Coronary artery (tissue), 2 donors: ENCODE results near the gene LDLRAD4.

Experiments
- DNase-seq: peaks from one replicate; pipeline ENCODE4 v3.0.0-alpha.2; 2017; ENCODE audit warnings: low spot score
- H3K27ac ChIP-seq, 2 donors: fragments of 200-600 bp; sonication (generic); one replicate each; pipeline ENCODE4 v1.5.1; 2016 to 2019
- H3K4me3 ChIP-seq: fragments of 200-600 bp; sonication (generic); 2 replicates; pipeline ENCODE4 v1.5.1; 2016; ENCODE audit warnings: mild to moderate bottlenecking, moderate library complexity
- TF ChIP-seq, protein P1 (sequence below): fragments of 200-600 bp; sonication (generic); IDR thresholded peaks from one replicate; pipeline ENCODE4 v1.5.1; 2019; ENCODE audit warnings: antibody characterized with exemption

Gene LDLRAD4

DNA sequence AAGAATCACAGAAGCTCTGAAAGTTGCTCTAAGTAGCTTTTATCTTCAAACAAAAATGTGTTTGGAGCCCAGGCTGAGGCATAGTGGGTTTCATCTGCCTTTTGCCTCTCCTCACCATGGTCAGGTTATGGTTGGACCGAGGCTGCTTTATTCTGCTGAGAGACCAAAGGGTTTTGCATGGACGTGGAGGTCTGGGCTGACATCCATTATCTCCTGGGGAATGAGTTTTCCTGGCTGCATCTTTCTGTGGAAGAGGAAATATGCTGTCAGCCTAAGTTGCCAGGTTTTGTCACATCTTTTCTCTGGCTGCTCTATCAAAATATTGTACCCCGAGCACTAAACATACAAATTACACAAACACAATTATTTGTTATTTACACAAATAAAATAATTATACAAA lies 223.2 kb downstream of the LDLRAD4 start:
- no peak for DNase-seq
- H3K27ac ChIP-seq, result no peak overlapping the region
- TF ChIP-seq, protein P1, sequence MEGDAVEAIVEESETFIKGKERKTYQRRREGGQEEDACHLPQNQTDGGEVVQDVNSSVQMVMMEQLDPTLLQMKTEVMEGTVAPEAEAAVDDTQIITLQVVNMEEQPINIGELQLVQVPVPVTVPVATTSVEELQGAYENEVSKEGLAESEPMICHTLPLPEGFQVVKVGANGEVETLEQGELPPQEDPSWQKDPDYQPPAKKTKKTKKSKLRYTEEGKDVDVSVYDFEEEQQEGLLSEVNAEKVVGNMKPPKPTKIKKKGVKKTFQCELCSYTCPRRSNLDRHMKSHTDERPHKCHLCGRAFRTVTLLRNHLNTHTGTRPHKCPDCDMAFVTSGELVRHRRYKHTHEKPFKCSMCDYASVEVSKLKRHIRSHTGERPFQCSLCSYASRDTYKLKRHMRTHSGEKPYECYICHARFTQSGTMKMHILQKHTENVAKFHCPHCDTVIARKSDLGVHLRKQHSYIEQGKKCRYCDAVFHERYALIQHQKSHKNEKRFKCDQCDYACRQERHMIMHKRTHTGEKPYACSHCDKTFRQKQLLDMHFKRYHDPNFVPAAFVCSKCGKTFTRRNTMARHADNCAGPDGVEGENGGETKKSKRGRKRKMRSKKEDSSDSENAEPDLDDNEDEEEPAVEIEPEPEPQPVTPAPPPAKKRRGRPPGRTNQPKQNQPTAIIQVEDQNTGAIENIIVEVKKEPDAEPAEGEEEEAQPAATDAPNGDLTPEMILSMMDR, result no peak
- no peak overlapping the region for H3K4me3 ChIP-seq

DNA sequence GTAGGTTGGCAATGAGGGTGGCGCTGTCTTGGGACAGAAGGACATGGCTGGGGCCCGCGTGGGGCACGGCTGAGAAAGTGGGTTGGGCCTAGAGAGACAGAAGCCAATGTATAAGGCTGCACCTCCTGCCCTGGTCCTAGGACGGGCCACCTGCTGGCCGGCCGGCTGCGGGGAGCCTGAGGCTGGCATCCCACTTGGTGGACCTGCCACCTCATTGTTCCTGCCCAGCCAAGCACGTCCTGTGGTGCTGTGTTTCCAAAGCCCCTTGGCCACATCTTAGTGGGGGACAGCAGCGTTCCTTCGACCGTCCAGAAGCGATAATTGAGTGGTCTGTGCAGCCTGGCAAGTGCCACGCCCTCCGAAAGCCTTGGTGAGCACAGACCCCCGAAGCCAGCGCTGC lies 223.9 kb downstream of the LDLRAD4 start:
- Histone ChIP-seq H3K4me3 (no peak overlapping the region), H3K27ac (no peak overlapping the region)
- TF ChIP-seq, protein P1, result no peak
- peak; percentile 50 for DNase-seq

DNA sequence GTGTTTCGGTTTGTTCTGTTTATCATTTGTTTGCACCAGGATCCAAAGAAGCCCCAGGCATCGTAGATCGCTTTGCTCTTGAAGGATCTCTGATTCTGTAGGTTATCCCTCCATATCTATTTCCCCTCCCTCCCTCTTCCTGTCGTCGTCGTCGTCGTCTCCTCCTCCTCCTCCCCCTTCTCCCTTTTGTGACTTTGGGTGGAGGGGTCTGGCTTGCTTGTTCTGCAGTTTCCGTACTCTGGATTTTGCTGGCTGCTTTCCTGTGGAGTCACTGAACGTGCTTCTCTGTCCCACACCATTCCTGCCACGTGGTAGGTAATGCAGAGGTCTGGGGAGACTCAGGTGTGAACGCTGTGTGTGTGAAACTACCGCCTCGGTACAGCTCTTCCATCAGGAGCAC lies 225.0 kb downstream of the LDLRAD4 start:
- DNase-seq, result peak; percentile 35
- Histone ChIP-seq H3K27ac (no peak overlapping the region), H3K4me3 (no peak overlapping the region)
- TF ChIP-seq, protein P1, result no peak

DNA sequence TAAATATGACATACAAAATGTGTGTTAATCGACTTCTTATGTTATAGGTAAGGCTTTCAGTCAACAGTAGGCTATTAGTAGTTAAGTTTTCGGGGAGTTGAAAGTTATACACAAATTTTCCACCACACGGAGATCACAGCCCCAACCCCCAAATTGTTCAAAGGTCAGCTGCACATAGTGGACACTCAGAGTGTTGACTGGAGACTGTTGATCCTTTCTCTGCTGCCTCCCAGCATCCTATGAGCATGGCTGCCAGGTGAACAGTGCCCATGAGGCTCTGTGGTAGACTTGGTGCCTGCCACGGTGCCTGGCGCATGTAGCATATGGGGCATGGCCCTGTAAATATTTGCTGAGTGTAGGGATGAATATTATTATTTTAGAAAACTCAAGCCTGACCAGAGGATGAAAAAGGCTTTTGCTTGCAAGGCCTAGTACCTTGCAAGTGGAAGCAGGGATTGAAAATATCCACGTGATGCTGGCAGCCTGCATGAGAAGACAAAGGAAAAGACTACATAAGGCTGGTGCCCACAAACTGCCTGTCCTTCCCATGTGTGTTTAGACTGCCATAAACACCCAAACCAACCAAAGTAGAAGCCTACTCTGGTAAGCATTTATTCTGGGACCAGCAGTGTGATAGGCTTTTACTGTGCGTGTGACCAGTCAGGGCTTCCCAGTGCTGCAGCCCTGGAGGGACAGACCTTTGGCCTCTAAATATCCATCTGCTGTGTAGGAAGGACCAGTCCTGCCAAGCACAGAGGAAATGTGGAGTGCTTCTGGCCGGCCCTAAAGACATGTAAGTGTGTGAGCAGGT lies 226.1 kb downstream of the LDLRAD4 start:
- H3K4me3 ChIP-seq, result no peak overlapping the region
- peak; percentile 58 for DNase-seq
- TF ChIP-seq, protein P1, result no peak
- no peak overlapping the region for H3K27ac ChIP-seq

DNA sequence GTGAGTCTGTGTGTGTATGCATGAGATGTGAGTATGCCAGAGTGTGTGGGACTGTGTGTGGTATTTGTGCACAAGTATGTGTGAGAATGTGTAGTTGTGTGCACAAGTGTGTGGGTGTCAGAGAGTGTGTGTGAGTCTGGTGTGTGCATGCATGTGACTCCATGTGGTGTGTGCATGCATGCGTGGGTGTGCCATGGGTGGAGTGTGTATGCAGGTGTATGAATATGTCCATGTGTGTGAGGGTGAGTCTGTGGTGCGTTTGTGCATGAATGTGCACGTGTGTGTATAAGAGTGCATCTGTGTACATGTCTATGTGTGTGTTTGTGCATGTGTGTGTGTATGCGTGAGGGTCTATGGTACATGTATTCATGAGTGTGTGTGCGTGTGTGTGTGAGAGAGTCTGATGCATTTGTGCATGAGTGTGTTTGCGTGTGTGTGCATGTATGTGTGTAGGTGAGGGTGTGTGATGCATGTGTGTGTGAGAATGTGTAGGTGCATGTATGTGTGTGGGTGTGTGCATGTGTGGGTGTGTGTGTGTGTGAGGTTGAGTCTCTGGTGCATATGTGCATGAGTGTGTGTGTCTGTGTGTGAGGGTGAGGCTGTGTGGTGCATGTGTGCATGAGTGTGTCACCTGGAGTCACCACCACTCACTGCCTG lies 226.8 kb downstream of the LDLRAD4 start:
- H3K4me3 ChIP-seq, result no peak overlapping the region
- peak; percentile 35 for DNase-seq
- H3K27ac ChIP-seq, result no peak overlapping the region
- TF ChIP-seq, protein P1, result no peak

DNA sequence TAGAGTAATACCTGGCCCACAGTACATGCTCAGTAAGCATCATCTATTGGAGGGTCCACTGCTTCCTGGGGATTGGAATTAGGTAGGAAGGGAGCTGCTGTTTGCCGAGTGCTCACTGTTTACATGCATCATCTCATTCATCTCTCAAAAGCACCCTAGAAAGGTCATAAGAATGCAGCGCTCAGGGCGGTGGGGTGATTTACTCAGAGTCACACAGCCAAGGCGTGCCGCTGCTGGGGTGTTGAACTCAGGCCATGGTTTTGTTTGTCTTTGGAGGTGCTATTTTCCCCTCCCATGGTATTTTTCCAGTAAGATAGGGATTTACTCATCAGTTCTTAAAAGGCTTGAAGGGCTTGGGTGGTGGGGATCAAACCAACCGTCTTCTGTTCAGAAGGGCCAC lies 227.5 kb downstream of the LDLRAD4 start:
- H3K4me3 ChIP-seq, result no peak overlapping the region
- TF ChIP-seq, protein P1, result no peak
- peak; percentile 33 for DNase-seq
- H3K27ac ChIP-seq, result no peak overlapping the region
